Measurements from ENCODE around the gene CCDC85C.

GRCh38 chr14:99602788-99603415 lies 1.1 kb downstream of the CCDC85C start:
- TF ChIP-seq POLR2AphosphoS5 (IDR thresholded peaks at IDR 0.05; ENCODE audit: low read depth, low read length) (no peak), POLR2A (IDR thresholded peaks at IDR 0.05; ENCODE audit: low read depth, low read length) (no peak), TAF1 (IDR thresholded peaks at IDR 0.05; ENCODE audit: low read depth, low read length) (no peak), PAX5 (IDR thresholded peaks at IDR 0.05; ENCODE audit: insufficient read depth, low read length, severe bottlenecking) (no peak)

Measured in GM12891 (cell line).